ENCODE measurements around the gene PROK1.

Gene PROK1

DNA sequence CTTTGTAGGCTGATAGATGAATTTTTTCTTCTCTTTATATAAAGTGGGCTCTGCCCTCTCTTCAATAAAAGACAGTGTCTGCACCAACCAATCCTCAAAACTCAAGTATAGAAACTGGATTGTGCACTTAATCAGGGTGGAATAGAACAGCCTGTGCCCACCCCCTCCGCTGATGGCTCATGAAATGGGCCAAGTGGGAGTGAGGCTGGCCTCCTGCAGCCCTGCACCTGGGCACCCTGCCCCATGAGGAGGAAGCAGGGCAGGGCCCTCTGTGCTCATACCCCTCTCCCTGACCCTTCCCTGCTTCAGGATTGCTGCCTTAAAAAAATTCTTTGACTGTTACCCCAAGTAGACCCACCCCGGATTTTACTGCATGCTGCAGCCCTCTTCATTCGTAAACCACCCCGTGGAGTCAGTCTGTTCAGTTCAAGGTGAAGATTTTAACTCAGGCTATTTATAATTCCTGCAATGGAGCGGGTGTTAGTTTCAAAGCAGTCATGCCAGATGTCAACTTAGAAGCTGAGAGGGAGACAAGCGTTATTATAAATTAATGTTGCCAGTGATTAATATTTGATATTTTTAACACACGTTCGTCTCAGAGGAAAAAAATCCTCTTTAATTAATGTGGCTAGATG is 15.8 kb downstream of the PROK1 start:
- no peak for DNase-seq

GRCh38 chr1:110471131-110471530 is 20.2 kb downstream of the PROK1 start:
- DNase-seq, result no peak

GRCh38 chr1:110472546-110472945 is 21.6 kb downstream of the PROK1 start:
- no peak for DNase-seq

- DNase-seq, result no peak
These were observed 23.5 kb downstream of the PROK1 start for GRCh38 chr1:110474444-110474843.

GRCh38 chr1:110475362-110476027 is 24.5 kb downstream of the PROK1 start:
- no peak for DNase-seq

DNA sequence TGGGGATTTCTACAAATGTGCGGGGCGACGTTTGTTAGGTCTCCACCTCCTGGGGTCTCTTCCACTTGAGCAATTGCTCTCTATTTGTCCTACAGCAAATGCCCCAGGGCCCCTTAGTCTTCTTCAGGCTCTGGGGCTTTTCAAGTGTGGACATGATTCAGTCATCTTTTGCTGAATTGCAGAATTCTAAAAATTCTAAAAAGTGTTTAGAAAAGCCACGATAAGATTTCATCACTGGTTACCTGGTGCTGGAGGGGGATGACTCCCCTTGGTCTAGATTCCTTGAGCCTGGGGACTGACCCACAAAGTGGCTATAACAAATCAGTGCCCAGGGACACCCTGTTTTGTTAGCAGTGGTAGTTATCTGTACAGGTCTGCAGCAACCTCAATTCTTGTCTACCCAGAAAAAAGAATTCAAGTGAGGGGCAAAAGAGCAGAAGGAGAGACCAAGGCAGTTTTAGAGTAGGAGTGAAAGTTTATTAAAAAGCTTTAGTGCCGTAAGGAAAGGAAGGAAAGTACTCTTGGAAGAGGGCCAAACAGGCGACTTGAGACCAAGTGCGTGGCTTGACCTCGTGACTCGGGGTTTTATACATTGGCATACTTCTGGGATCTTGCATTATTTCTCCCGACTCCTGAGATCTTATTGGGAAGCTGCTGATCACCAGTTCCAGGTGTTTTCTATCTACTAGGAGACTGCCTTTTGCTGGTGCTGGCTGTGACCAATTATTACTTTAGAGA is 25.2 kb downstream of the PROK1 start:
- DNase-seq, result no peak

DNA sequence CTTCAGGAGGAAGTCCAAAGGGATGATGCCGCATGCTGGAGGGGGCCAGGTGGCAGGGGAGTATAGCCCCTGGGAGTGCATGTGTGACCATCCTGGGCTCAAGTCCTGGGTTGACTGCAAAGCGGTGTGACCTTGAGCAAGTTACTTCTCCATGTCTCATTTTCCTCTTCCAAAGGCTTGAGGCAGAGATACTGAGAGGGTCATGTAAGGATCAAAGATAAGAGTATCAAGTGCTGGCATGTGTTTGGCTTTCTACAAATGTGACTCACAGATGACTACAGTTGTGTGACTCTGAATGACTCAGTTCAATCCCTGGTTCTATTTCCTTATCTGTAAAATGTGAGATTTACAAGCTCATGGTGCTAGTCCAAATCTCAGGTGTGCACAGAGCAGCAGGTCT is 26.1 kb downstream of the PROK1 start:
- DNase-seq, result peak; percentile 67

DNA sequence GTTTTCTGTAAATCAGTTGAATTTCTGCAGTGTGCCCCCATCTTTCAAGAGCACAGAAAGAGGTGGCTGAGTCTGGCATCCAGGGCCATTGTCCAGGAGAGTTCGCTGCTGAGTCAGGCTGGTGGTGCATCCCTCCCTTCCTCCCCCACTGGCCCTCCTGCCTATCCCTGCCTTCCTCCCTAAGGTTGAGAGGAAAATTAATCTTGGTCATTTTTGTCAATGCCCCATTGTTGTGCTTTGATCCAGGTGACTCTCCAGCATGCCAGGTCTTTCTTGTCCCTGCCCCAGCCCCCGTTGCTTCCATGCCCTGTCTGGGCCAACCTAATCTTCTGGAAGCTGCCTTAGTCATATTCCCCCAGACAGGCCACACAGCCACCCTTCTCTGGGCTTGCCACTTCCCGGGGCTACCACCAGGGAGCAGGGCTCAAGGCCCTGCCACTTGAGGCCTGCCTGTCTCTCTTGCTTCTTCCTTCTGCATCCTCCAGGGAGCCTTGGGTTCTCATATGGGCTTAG is 26.6 kb downstream of the PROK1 start:
- no peak for DNase-seq

- DNase-seq, result no peak
These were observed 27.2 kb downstream of the PROK1 start for GRCh38 chr1:110477967-110478640.

DNA sequence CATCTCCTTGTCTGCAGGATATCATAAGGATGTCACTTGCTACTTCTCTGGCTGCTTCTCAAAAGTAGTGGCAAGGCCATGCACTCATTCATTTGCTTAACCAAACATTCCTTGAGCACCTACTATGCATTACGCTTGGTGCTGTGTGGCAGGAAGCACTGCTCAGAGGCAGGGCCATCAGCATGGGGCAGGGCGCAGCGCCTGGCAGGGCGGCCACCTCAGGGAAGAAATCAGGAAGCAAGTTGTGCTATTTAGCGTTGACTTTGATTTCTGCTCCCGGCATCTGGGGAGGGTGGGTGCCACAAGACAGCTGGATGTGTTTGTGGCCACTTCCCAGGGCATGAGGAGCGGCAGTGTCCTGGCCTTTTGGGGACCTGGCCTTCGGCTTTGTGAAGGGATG is 27.9 kb downstream of the PROK1 start:
- no peak for DNase-seq

DNA sequence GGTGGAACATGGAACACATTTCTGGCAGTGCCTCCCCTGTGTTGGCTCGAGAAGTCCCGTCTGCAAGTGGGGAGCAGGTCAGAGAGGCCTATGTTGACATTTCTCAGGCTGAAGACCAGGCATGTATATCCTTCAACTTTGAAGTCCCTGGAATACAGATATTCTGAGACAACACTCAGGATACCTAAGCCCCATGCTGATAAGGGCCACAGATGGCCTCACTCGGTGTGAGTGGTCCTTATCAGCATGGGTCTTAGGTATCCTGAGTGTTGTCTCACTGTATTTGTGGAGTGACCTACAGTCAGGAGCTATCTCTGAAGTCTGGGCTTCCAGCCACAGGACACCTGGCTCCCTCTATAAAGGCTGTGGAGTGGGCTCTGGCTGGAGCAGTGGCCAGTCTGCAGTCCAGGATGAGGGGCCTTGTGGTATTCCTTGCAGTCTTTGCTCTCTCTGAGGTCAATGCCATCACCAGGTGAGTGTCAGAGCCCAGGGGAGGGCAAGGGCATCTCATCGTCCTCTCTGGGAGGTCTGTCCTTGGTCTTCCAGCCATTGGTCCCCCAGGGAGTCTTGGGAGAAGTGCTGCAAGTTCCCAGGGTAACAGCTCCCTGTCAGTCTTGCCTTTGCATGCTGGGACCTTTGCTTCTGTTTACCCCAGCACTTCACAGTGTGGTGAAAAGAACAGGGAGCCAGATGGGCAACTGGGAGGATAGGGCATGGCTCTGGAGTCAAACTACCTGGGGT is 29.6 kb downstream of the PROK1 start:
- no peak for DNase-seq

DNA sequence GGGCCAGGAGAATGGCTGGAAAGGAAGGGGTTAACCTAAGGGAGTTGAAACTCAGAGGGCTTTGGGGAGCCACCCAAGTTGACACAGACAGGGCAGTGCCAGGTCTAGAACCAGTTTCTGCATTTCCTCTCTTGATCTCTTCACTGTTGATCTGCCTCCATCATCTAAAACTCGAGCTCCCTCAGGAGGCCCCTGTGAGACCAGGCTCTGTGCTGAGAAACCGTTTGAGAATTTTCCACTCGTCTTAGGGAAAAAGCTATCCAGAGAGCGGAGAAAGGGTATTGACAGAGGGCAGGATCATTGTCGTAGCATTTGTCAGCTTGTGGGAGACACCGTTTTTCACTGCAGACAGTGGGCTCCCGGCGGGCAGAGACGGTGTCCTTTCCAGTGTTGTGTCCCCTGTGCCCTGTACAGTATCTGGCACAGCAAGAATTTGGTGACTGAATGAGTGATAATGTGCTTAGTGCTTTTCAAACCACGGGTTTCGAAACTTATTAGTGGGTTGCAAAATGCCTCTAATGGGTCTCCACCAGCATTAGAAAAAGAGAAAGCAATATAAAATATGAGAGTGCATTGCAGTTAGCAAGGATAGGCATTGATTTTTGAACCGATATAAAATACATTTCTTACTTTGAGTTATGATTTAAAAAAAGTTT is 31.1 kb downstream of the PROK1 start:
- DNase-seq, result no peak

DNA sequence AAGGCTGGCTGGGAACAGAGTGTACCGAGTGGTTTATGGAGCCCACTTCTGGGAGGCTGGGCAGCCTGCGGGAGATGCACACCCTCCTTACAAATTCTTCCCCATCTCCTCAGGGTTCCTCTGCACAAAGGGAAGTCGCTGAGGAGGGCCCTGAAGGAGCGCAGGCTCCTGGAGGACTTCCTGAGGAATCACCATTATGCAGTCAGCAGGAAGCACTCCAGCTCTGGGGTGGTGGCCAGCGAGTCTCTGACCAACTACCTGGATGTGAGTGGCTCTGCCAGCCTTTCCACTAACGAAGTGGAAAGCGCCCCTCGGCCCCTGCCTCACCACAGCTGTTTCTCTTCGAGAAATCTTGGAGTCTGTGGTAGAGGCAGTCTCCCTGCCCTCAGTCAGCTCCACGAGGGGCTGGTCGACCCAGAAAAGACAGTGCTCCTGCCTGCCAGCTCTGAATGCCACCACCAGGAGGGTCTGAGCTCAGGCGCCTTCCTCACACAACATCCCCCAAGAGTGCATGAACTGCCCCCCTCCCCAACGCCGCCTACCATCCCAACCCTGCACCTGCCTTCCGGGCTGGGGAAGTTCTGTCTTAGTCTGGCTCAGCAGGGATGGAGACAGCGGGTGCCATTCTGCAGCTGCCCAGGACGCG is 31.8 kb downstream of the PROK1 start:
- no peak for DNase-seq

GRCh38 chr1:110483308-110483685 is 32.3 kb downstream of the PROK1 start:
- DNase-seq, result no peak

DNA sequence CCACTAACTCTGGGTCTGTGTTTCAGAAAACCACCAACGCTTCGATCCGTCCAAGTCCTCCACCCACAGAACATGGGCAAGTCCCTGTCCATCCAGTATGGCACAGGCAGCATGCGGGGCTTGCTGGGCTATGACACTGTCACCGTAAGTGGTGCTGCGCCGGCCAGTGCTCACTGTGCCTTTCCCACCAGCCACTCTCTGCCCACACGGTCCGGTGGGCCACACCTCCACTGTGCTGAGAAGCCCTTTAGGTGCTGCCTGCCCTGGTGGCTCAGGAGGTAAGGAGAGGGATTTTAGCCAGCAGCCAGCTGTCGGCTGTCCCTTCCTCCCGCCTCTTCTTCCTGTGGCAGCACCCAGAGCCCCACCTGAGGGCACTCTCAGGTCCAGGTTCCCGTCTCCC is 33.9 kb downstream of the PROK1 start:
- no peak for DNase-seq

- DNase-seq, result no peak
These were observed 34.8 kb downstream of the PROK1 start for GRCh38 chr1:110485725-110486124.

DNA sequence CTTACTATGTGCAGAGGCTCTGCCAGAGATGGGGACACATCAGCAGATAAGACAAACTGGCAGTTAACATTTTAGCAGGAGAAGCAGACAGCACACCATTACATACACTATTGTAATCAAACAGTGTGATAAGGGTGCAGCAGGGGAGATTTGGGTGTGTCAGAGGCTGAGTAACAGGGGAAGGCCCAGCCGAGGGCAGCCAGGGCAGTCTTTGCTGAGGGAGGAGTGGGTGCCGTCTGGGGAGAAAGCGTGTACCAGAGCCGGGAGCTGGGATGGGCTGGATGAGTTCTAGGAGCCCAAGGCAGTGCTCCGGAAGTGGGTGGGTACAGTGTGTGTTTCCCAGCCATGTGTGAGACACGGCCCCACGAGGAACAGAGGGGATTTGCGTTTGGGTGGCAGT is 36.8 kb downstream of the PROK1 start:
- no peak for DNase-seq

GRCh38 chr1:110488161-110488560 is 37.2 kb downstream of the PROK1 start:
- DNase-seq, result no peak

- no peak for DNase-seq
These were observed 37.9 kb downstream of the PROK1 start for GRCh38 chr1:110488867-110489266.

- DNase-seq, result no peak
These were observed 38.5 kb downstream of the PROK1 start for GRCh38 chr1:110489406-110489805.

GRCh38 chr1:110489973-110490542 is 39.1 kb downstream of the PROK1 start:
- no peak for DNase-seq

All from EL (cell line).